Activated naive CD4-positive, alpha-beta T cell (primary cell): ENCODE results near the gene ASCC1.
"Not testable (repeated sequence)": the region's sequence is repeated elsewhere in the genome, so short reads cannot be mapped to it uniquely, and the experiment has no call there.

Experiments used
- DNase-seq, 4 experiments: peaks; one replicate each; lab custom pipeline; 2025; lab: John Stamatoyannopoulos, UW

ASCC1 gene, protein sequence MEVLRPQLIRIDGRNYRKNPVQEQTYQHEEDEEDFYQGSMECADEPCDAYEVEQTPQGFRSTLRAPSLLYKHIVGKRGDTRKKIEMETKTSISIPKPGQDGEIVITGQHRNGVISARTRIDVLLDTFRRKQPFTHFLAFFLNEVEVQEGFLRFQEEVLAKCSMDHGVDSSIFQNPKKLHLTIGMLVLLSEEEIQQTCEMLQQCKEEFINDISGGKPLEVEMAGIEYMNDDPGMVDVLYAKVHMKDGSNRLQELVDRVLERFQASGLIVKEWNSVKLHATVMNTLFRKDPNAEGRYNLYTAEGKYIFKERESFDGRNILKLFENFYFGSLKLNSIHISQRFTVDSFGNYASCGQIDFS

DNA sequence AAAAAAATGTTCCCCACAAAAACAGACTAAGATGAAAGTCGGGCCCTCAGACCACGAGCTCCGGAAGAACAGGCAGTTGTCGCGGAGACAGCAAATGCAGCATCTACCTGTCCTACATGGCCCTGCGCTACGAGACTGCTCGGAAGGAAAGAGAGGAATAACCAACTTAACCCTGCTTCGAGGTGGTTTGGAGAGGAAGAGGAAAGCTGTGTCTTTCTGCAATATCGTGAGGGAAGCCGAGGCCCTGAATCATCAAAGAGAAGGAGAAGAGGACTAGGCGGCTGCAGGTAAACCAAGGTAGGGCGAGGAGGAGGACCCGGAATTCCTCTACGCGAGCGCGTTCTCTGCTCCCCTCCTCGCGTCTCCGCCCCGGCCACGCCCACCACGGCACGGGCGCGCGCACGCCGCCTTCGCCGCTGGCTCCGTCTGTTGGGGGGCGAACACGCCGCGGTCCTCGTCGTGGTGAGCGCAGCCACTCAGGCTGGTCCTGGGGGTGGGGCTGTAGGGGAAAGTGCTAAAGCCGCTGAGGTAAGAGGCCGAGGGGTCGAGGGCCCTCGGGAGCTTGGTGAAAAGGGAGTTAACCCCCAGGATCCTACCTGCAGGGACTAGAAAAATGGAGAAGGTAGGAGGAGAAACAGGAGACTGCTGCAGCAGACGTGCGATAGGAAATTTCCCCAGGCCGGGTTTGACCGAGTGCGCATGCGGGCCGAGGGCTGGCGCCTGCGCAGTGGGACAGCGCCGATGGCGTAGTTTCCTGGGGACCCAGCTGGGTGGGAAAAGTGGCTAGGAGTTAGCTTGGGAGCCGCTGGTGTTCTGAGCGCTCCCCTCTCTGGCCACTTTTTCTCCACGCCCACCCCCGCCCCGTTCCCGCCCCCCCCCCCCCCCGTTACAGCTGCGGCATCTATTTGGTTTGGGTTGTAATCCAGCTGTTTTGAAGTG, at the start of gene ASCC1, which contains the start of gene ANAPC16:
ASCC1 (minus strand) TSS at position 666 of the 939 bp plus-strand sequence. CDS start 2,978 bp downstream, outside the sequence.
ANAPC16 (plus strand) TSS at position 402 of the 939 bp plus-strand sequence. CDS start 7,903 bp downstream, outside the sequence.
- DNase-seq, result peak; percentile 86 to 96 (median 93)

DNA sequence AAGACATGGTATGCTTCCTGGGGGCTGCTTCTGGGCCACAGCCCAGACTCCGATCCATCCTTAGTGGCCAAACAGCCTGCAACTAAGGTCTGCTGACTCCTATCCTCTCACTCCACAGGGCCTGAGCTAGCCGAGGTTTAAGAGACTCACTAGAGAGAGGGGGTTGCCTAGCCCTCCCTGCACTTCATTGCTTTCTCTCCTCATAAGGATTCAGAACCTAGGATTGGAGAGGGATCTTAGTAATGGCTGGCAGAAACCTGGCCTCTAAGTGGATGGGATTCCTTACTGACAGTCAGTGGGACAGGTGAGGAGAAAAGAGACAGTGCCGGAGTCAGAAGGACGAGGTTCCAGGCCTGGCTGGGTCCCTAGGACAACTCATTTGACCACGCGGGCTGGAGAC, 49.4 kb upstream of the ASCC1 start:
- no peak for DNase-seq

DNA sequence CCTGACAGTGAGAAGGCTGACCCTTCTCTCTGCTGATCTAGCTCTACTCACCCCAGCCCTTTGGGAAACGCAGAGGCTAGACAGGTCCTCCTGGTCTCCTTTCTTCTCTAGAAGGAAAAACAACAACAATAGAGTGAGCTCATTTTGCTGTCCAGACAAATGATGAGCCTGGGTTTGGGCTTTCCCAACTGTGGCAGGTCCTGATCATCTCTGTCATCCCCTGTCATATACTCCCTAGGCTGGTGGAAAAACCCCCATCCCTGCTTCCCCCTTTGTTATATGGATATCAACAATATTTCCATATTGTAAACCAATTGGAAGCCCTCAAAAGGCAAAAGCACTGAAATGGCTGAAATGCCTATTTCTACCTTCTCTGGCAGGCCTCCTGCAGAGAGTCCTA, 48.5 kb upstream of the ASCC1 start:
- no peak for DNase-seq

DNA sequence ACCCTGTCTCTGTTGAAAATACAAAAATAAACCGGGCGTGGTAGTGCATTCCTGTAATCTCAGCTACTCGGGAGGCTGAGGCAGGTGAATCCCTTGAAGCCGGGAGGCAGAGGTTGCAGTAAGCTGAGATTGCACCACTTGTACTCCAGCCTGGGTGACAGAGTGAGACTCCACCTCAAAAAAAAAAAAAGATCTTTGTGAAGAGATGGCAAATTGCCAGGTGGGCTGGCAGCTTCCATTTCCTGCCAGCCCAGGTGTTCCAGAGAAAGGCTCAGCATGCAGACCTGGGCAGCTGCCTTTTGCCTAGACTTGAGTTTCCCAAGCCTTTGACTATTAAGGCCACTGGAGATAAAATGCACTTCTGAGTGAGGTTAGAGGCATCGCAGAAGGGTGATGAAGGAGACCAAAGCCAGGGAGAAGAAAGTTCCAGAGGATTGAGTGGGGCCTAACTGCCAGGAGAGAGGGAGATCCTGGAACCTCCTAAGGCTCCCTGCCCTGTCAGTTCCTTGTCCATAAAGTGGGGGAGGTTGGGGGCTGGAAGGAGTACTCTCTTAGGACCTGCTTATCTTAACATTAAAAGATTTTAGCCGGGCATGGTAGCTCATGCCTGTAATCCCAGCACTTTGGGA, 47.7 kb upstream of the ASCC1 start:
- peak in 1 of 4 experiments; percentile 17 for DNase-seq

DNA sequence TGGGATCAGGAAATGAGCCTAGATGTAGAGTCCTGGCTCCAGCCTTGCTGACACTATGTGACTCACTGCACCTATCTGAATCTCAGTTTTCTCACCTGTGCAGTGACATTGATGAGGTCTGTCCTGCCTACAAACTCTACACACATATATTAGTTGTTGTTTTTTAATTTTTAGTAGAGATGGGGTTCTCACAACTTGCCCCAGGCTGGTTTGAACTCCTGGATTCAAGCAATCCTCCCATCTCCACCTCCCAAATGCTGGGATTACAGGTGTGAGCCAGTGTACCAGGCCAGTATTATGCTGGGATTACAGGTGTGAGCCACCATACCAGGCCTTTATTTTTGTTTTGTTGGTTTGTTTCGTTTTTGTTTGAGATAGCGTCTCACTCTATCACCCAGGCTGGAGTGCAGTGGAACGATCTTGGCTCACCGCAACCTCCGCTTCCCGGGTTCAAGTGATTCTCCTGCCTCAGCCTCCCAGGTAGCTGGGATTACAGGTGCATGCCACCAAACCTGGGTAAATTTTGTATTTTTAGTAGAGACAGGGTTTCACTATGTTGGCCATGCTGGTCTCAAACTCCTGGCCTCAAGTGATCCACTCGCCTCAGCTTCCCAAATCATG, 45.8 kb upstream of the ASCC1 start:
- DNase-seq, result no peak

DNA sequence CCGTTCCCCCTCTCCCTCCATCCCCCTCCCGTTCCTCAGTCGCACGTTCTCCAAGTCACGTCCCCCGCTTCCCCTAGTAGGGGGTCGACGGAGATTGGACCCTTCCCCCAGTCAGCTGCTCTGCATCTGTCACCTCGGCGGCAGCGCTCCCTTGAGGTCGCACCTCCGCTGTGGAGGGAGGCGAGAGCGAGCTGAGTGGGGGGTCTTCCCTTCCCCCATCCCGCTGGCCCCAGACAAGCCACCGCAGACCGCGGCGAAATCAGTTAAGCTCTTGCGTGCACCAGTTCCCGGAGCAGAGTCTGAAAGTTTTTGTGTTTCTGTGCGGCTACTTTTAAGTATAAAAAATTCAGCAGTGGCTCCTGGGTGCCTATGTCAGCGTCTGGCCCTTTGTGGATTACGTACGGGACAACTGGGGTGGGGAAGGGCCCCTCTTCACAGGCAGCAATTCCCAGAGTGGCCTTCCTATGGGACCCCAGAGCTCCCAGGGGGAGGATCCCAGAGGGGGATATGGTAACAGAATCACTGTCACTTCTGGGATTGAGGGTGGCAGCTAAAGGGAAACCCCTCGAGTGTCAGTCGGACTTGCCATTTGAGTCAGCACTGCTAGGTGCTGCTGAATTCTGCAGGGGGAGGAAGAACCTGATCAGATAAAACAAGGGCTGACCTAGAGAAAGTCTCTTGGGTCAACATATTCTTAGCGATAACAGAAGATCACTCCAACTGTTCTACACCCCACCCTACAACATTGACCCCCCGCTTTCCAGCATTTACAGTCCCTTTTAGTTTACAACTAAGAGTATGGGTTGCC, 45.1 kb upstream of the ASCC1 start:
- peak in 1 of 4 experiments; percentile 63 for DNase-seq

DNA sequence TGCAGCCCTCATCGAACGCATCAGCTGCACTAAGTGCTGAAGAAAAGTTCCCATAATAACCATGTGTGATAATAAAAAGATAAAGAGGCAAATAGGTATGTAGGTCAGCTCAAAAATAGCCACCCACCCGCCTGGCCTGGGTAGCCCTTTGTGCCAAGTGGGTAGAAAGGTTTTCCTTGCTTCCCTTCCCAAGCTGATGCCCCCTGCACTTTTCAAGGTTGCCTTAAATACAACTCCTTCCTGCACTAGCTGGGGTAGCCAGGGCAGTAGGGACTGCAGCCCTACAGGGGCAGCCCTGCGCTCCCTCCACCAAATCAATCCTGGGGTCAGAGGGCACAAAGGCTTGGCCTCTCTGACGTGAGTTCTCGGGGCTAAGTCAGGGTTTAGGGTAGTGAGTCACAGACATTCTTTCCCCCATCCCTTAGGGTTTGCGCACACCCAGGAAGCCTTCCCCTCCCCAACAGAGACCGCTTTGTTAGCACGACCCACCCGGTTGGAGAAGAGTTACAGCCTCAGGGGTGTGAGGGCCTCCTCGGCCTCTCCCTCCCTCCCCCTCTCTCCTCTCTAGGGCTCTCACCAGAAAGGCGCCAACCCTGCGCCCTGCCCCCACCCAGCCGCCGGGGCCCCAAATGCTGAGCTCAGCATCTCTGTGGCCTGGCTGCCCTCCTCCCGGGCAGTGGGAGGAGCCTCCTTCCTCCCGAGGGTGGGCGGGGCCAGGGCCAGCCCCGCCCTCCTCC, 44.3 kb upstream of the ASCC1 start:
- peak; percentile 27 to 75 (median 58) for DNase-seq

DNA sequence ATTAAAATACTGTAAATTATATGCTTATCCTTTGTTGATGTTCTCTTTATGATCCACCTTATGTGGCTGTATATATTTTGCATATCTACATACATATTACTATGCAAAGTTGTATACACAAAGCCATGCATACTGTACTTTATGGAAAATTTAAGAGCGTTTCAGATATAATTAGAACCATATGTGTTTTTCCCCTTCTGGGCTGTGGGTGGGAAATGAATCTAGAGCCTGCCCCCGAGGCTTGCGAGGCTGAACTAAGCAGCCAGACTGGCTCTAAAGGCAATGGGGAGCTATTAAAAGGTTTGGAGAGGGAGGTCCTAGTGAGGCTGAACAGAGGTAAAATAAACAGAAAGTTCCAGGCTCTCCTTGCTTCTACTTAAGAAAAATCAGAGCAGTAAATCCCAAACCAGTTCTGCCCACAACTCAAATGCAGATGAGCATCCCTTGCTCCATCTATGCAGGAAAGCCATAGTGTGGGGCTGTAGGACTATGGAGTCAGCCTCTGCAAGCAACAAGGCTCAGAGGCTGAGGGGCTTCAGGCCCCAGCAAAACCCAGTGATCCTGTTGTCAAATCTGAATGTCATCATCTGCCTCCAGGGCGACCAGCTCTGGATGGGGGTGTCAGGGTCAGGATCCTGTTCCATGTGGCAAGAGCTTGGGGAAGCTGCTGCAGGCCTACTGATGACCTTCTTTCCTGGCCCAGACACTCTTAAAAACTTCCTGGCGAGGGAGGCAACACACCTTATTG, 43.6 kb upstream of the ASCC1 start:
- DNase-seq, result no peak

DNA sequence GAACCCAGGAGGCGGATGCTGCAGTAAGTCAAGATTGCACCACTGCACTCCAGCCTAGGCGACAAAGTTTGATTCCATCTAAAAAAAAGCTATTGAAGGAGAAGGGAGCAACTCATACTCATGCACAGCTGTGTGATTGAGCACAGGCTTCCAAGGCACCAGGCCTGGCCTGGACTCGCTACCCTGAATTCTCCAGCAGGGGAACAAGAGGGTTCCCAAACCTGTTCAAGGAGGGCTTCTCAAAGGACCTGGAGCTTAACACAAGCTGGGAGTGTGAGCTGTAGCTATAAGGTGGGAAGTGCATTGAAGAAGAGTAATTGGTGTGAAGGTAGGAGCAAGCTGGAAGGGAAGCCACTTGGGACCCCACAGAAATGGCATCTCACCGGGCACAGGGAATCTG, 42.5 kb upstream of the ASCC1 start:
- DNase-seq, result no peak

DNA sequence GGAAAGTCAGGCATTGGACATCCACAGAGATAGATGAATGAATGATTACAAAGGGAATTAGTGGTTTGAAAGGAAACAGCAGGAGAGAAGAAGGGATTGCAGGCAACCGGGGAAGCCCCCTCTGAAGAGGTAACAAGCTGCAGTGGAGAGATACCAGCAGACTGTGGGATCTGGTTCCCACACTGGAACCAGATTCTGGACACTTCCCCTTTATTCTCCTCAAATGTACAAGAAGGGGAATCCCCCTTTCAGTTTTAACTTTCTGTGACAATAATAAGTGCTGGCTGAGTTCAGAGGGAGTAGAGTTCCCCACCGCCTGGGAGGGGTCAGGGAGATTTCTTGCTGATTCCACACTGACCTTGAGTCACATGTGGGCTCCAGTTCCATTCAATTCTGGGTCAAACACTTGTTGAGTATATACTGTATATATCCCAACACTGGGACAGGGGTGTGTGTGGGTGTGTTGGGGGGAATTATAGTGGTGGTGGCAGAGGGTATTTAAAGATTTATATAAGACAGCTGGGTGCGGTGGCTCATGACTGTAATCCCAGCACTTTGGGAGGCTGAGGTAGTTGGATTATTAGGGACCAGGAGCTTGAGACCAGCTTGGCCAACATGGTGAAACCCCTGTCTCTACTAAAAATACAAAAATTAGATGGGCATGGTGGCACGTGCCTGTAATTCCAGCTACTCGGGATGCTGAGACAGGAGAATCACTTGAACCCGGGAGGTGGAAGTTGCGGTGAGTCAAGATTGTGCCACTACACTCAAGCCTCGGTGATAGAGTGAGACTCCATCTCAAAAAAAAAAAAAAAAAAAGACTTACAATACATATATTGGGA, 41.2 kb upstream of the ASCC1 start:
- no peak for DNase-seq

DNA sequence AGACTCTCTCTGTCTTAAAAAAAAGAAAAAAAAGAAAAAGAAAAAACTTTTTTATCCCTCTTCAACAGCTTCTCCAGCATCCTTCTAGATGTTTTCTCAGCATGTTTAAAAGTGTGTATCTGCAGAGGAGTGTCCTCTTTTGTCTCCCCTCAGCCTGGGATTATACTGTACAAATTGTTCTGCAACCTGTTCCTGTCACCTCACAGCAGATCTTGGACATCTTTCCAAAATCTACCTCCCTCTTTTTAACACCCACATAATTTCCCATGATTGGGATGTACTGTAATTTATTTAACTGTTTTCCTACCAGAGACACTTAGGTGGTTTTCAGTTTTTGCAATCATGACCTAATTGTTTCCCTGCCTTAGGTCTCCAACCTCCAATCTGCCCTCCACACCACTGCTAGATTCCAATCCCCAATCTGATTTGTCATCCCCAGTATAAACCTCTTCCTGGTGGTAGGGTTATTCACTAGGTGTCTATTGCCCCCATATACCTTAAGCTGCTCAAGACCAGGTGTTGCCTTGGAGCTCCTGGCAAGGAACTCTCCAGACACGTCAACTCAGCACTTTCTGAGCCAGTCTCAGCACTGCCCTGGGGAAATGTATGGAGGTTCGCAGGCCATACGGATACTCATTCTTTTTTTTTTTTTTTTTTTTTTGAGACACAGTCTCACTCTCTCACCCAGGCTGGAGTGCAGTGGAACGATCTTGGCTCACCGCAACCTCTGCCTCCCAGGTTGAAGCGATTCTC, 40.1 kb upstream of the ASCC1 start:
- DNase-seq, result no peak

DNA sequence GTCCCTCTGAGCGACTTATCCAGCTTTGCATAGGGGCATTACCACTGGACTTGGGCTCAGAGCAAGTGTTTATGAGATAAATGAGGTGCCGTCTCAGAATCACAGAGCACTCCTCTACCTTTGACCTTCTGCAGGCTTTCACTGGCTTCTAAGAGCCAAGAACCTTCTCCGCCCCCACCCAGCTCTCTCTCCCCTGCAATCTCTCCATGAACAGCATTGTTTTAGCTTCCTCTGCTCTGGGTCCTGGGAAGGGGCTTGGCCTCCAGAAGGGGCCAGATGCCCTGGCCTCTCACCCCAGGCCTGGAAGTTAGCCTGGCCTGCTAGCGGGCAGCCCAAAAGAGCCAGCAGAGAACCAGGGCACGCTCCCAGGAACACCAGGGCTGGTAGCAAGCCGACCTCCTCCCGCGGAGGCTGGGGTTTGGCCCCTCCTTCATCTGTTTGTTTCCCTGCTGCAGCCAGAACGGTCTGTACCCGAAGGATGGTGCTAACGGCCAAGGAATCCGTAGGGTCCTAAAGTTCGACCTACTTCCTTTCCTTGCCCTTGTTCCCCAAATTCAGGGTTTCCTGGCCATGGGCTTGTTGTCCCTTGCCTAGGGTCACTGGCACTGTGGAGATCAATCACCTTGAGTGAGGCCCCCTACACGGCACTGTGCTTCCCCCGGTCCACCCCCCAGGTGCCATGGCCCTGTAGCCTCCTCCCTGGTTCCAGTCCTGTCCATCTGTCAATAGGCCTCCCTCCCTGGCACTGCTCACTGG, 38.9 kb upstream of the ASCC1 start:
- no peak for DNase-seq

DNA sequence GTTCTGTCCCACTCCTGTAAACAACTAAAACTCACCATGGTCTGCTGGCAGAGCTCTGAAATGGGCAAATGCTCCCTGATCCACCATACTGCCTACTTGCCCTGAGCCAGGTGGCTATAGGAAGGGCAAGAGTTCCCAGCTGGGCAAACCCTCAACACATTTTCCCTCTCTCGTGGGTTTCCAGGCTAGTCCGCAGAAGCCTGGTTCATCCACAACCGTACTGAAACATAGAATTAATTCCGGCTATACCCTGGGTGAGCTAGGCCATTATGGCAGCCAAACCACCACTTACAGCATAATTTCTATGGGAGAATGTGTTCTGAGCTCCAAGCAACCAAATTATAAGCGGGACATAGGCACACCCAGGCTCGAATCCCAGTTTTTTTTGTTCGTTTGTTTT, 37.5 kb upstream of the ASCC1 start:
- no peak for DNase-seq

DNA sequence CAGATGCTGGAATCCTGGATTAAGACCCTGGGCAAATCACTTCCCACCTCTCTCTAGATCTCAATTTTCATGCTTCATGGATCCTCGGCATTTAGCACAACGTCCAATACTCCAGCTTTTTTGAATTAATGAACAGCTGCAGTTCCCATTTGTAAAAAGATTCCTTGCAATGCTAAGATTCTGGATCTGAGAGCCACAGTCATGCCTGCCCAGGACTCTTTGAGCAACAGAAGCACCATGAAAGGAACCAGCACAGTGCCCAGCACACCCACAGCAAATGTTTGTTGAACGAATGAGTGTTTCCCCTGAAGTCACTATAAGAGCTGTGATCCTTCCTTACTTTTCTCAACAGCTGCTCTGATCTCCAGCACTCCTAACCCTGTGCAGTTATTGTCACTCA, 36.9 kb upstream of the ASCC1 start:
- no peak for DNase-seq

DNA sequence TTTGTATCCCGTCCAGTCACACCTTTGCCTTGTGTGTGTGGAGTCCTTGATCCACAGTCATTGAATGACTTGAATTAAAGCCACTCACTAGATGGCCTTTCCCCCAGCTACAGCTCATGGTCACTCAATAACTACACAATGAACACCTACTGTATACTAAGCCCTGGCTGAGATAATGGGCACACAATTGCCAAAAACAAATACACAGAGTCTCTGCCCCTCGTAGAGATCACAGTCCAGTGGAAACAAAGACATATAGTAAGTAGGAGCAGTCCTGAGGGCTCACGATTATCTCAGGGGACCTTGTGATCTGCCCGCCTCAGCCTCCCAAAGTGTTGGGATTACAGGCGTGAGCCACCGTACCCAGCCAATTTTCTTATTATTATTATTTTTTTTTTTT, 35.6 kb upstream of the ASCC1 start:
- no peak for DNase-seq

DNA sequence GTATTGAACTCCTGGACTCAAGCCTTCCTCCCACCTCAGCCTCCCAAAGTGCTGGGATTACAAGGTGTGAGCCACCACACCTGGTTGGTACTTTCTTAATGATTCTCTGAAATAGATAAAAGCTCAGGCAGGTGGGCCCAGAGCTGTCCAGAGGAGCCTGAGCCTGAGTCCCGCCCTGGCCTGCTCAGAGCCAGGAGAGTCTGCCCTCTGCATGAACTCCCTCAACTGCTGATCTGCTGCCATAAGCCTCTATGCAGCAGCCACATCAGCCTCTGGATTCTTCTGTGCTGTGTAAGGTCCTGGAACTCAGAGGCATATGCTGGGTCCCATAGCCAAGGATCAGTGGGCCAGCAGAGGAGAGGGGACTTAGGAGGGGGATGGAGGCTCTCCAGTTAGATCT, 34.6 kb upstream of the ASCC1 start:
- no peak for DNase-seq

DNA sequence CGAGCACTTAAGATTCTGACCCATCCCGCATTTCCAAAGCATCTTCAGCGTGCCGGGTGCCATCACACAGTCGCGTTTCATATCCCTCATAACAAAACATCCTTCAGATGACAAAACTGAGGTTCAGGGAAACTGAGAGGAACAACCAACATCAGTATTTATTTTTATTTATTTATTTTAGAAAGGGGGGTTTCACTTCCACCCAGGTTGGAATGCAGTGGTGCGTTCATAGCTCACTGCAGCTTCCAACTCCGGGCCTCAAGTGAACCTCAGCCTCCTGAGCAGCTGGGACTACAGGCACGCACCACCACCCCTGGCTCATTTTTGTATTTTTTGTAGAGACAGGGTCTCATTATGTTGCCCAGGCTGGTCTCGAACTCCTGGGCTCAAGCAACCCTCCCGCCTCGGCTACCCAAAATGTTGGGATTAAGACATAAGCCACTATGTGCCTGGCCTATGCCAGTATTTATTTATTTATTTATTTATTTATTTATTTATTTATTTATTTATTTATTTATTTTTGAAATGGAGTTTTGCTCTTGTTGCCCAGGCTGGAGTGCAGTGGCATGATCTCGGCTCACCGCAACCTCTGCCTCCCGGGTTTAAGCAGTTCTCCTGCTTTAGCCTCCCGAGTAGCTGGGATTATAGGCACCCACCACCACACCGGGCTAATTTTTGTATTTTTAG, 33.2 kb upstream of the ASCC1 start:
- DNase-seq, result not testable (repeated sequence)
